GM23338 (cell line): ENCODE data around the gene PTPRR. TPM values are rescaled to one million over a fixed set of nuclear protein-coding genes. Genes with fewer than 3 reads are reported as not detected.

ENCODE experiments used
- ATAC-seq: fragments of 200-7000 bp; cut with Tn5 transposase; 3 replicates; pipeline ENCODE4 v1.9.1; 2020
- DNase-seq: peaks from one replicate; pipeline ENCODE4 v3.0.0-alpha.2; 2015; ENCODE audit warnings: low spot score
- H2AFZ ChIP-seq: fragments of 200-600 bp; sonication (generic); 2 replicates; pipeline ENCODE4 v1.8.0; 2016; ENCODE audit warnings: antibody characterized with exemption, mild to moderate bottlenecking, moderate library complexity
- H3F3A ChIP-seq: fragments of 200-600 bp; sonication (generic); replicated peaks from 2 replicates; pipeline ENCODE4 v1.8.0; 2017; ENCODE audit warnings: antibody characterized with exemption, mixed run types, low read depth
- H3K27ac ChIP-seq: fragments of 200-600 bp; sonication (generic); 2 replicates; pipeline ENCODE4 v1.6.1; 2016; ENCODE audit warnings: low read depth
- H3K27me3 ChIP-seq: fragments of 200-600 bp; sonication (generic); 2 replicates; pipeline ENCODE4 v1.8.0; 2016; ENCODE audit warnings: mild to moderate bottlenecking, mixed run types, moderate library complexity; ENCODE audit not compliant: insufficient read depth
- H3K36me3 ChIP-seq: fragments of 200-600 bp; sonication (generic); 2 replicates; pipeline ENCODE4 v1.8.0; 2016; ENCODE audit warnings: mild to moderate bottlenecking; ENCODE audit not compliant: insufficient read depth
- H3K4me1 ChIP-seq: fragments of 200-600 bp; sonication (generic); 2 replicates; pipeline ENCODE4 v1.8.0; 2016; ENCODE audit warnings: mild to moderate bottlenecking, moderate library complexity; ENCODE audit not compliant: insufficient read depth
- H3K4me2 ChIP-seq: fragments of 200-600 bp; sonication (generic); 2 replicates; pipeline ENCODE4 v1.7.1; 2017; ENCODE audit warnings: mixed run types
- H3K4me3 ChIP-seq: fragments of 200-600 bp; sonication (generic); 2 replicates; pipeline ENCODE4 v1.6.1; 2016; ENCODE audit warnings: mixed run types
- H3K79me2 ChIP-seq: fragments of 200-600 bp; sonication (generic); replicated peaks from 2 replicates; pipeline ENCODE4 v1.8.0; 2017; ENCODE audit warnings: mild to moderate bottlenecking; ENCODE audit not compliant: insufficient read depth
- H3K9me2 ChIP-seq: fragments of 200-600 bp; sonication (generic); 2 replicates; pipeline ENCODE4 v1.8.0; 2017; ENCODE audit not compliant: insufficient read depth
- H4K20me1 ChIP-seq: fragments of 200-600 bp; sonication (generic); replicated peaks from 2 replicates; pipeline ENCODE4 v1.8.0; 2017; ENCODE audit warnings: mild to moderate bottlenecking; ENCODE audit not compliant: insufficient read depth
- H3K27ac Mint-ChIP-seq: 2 replicates; pipeline ENCODE4 v1.8.0; 2020; ENCODE audit warnings: inconsistent platforms, mild to moderate bottlenecking, moderate library complexity, mixed read lengths
- H3K27me3 Mint-ChIP-seq: 3 replicates; pipeline ENCODE4 v1.8.0; 2022; ENCODE audit warnings: low read depth, mild to moderate bottlenecking, moderate library complexity, mixed read lengths, inconsistent platforms; ENCODE audit not compliant: insufficient read depth, poor library complexity
- H3K36me3 Mint-ChIP-seq: 3 replicates; pipeline ENCODE4 v1.8.0; 2021; ENCODE audit warnings: low read depth, mild to moderate bottlenecking, inconsistent platforms, moderate library complexity, mixed read lengths
- H3K4me1 Mint-ChIP-seq: 3 replicates; pipeline ENCODE4 v1.8.0; 2020; ENCODE audit warnings: mild to moderate bottlenecking, inconsistent platforms, mixed read lengths
- H3K4me3 Mint-ChIP-seq: 3 replicates; pipeline ENCODE4 v1.8.0; 2021; ENCODE audit warnings: moderate library complexity, mild to moderate bottlenecking, inconsistent platforms, mixed read lengths
- H3K9me3 Mint-ChIP-seq: 3 replicates; pipeline ENCODE4 v1.8.0; 2020; ENCODE audit warnings: moderate library complexity, mild to moderate bottlenecking, inconsistent platforms, mixed read lengths
- CREB1 ChIP-seq: fragments of 250-450 bp; sonication (Bioruptor Pico); IDR thresholded peaks from 2 replicates; pipeline ENCODE4 v1.5.0; 2020; ENCODE audit warnings: low read depth, mild to moderate bottlenecking, moderate library complexity
- EZH2phosphoT487 ChIP-seq: fragments of 200-600 bp; sonication (generic); IDR thresholded peaks from one replicate; pipeline ENCODE4 v1.8.1; 2018; ENCODE audit warnings: antibody characterized with exemption; ENCODE audit not compliant: unreplicated experiment
- JUNB ChIP-seq: IDR thresholded peaks from one replicate; pipeline ENCODE4 v1.6.1; 2016; ENCODE audit warnings: antibody characterized with exemption; ENCODE audit not compliant: unreplicated experiment
- POLR2AphosphoS5 ChIP-seq: IDR thresholded peaks from 2 replicates; pipeline ENCODE4 v1.6.1; 2016; ENCODE audit warnings: antibody characterized with exemption, low read depth
- STAT1 ChIP-seq: IDR thresholded peaks from one replicate; pipeline ENCODE4 v1.6.1; 2016; ENCODE audit warnings: antibody characterized with exemption; ENCODE audit not compliant: unreplicated experiment
- polyA plus RNA-seq: library from polyadenylated mRNA; unstranded; fragments of >200 nt; fragmentation: Nextera tagmentation; extraction: Ambion mirVana; gene quantifications from 2 replicates; pipeline ENCODE4 v1.2.1, GENCODE V29; 2016
- total RNA-seq: library from RNA; depleted of rRNA; stranded (reverse); fragments of >200 nt; shearing (Covaris generic); gene quantifications from 2 replicates; pipeline ENCODE4 v1.2.3, GENCODE V29; 2014
- TF ChIP-seq, protein P1 (sequence below): IDR thresholded peaks from one replicate; pipeline ENCODE4 v1.6.1; 2018; ENCODE audit warnings: antibody characterized with exemption; ENCODE audit not compliant: unreplicated experiment
- TF ChIP-seq, protein P2 (sequence below): fragments of 250-450 bp; sonication (Bioruptor Pico); IDR thresholded peaks from 2 replicates; pipeline ENCODE4 v1.5.0; 2020; ENCODE audit warnings: mild to moderate bottlenecking, moderate library complexity

PTPRR gene
- total and polyA plus RNA-seq, 2 experiments from 2014 or later = 0.26 to 0.76 TPM

DNA sequence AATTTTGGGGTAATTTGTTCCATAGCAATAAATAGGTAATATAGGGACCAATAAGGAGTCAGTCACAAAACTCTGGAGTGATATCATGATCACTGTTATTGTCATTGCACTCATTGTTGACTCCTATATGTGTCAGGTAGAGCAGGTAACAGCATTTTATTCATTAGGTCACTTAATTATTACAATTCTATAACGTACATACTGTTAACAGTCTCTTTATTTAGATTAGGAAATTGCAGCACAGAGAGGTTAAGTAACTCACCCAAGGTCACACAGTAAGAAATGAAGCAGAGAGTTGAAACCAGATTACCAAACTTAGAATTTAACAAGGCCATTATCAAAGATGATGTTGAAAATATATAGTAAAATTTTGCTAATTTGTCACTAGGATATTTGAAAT is 233.6 kb downstream of the PTPRR start:
- Histone ChIP-seq H4K20me1 (no peaks in the 10 kb centered on the region), H3K27me3 (no peaks in the 10 kb centered on the region), H3K9me2 (peaks cover 3% of the 10 kb centered on the region; the same call in 1 of the 2 replicates), H2AFZ (no peak overlapping the region), H3K4me3 (no peak overlapping the region), H3K4me2 (no peak overlapping the region), H3K36me3 (no peaks in the 10 kb centered on the region), H3F3A (no peaks in the 10 kb centered on the region), H3K27ac (no peak overlapping the region), H3K79me2 (no peaks in the 10 kb centered on the region), H3K4me1 (peaks cover 14% of the 10 kb centered on the region)
- ATAC-seq = no peak
- no peak for DNase-seq
- Mint-ChIP-seq H3K36me3 (no peaks in the 10 kb centered on the region), H3K9me3 (no peaks in the 10 kb centered on the region), H3K27ac (no peak overlapping the region), H3K4me1 (peaks cover 21% of the 10 kb centered on the region), H3K27me3 (peaks cover 2% of the 10 kb centered on the region), H3K4me3 (no peak overlapping the region)
- TF ChIP-seq JUNB (no peak), STAT1 (no peak), CREB1 (CRISPR knock-in tag) (no peak), EZH2phosphoT487 (no peak), POLR2AphosphoS5 (no peak)
- TF ChIP-seq, protein P1, sequence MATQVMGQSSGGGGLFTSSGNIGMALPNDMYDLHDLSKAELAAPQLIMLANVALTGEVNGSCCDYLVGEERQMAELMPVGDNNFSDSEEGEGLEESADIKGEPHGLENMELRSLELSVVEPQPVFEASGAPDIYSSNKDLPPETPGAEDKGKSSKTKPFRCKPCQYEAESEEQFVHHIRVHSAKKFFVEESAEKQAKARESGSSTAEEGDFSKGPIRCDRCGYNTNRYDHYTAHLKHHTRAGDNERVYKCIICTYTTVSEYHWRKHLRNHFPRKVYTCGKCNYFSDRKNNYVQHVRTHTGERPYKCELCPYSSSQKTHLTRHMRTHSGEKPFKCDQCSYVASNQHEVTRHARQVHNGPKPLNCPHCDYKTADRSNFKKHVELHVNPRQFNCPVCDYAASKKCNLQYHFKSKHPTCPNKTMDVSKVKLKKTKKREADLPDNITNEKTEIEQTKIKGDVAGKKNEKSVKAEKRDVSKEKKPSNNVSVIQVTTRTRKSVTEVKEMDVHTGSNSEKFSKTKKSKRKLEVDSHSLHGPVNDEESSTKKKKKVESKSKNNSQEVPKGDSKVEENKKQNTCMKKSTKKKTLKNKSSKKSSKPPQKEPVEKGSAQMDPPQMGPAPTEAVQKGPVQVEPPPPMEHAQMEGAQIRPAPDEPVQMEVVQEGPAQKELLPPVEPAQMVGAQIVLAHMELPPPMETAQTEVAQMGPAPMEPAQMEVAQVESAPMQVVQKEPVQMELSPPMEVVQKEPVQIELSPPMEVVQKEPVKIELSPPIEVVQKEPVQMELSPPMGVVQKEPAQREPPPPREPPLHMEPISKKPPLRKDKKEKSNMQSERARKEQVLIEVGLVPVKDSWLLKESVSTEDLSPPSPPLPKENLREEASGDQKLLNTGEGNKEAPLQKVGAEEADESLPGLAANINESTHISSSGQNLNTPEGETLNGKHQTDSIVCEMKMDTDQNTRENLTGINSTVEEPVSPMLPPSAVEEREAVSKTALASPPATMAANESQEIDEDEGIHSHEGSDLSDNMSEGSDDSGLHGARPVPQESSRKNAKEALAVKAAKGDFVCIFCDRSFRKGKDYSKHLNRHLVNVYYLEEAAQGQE = no peak
- TF ChIP-seq, protein P2, sequence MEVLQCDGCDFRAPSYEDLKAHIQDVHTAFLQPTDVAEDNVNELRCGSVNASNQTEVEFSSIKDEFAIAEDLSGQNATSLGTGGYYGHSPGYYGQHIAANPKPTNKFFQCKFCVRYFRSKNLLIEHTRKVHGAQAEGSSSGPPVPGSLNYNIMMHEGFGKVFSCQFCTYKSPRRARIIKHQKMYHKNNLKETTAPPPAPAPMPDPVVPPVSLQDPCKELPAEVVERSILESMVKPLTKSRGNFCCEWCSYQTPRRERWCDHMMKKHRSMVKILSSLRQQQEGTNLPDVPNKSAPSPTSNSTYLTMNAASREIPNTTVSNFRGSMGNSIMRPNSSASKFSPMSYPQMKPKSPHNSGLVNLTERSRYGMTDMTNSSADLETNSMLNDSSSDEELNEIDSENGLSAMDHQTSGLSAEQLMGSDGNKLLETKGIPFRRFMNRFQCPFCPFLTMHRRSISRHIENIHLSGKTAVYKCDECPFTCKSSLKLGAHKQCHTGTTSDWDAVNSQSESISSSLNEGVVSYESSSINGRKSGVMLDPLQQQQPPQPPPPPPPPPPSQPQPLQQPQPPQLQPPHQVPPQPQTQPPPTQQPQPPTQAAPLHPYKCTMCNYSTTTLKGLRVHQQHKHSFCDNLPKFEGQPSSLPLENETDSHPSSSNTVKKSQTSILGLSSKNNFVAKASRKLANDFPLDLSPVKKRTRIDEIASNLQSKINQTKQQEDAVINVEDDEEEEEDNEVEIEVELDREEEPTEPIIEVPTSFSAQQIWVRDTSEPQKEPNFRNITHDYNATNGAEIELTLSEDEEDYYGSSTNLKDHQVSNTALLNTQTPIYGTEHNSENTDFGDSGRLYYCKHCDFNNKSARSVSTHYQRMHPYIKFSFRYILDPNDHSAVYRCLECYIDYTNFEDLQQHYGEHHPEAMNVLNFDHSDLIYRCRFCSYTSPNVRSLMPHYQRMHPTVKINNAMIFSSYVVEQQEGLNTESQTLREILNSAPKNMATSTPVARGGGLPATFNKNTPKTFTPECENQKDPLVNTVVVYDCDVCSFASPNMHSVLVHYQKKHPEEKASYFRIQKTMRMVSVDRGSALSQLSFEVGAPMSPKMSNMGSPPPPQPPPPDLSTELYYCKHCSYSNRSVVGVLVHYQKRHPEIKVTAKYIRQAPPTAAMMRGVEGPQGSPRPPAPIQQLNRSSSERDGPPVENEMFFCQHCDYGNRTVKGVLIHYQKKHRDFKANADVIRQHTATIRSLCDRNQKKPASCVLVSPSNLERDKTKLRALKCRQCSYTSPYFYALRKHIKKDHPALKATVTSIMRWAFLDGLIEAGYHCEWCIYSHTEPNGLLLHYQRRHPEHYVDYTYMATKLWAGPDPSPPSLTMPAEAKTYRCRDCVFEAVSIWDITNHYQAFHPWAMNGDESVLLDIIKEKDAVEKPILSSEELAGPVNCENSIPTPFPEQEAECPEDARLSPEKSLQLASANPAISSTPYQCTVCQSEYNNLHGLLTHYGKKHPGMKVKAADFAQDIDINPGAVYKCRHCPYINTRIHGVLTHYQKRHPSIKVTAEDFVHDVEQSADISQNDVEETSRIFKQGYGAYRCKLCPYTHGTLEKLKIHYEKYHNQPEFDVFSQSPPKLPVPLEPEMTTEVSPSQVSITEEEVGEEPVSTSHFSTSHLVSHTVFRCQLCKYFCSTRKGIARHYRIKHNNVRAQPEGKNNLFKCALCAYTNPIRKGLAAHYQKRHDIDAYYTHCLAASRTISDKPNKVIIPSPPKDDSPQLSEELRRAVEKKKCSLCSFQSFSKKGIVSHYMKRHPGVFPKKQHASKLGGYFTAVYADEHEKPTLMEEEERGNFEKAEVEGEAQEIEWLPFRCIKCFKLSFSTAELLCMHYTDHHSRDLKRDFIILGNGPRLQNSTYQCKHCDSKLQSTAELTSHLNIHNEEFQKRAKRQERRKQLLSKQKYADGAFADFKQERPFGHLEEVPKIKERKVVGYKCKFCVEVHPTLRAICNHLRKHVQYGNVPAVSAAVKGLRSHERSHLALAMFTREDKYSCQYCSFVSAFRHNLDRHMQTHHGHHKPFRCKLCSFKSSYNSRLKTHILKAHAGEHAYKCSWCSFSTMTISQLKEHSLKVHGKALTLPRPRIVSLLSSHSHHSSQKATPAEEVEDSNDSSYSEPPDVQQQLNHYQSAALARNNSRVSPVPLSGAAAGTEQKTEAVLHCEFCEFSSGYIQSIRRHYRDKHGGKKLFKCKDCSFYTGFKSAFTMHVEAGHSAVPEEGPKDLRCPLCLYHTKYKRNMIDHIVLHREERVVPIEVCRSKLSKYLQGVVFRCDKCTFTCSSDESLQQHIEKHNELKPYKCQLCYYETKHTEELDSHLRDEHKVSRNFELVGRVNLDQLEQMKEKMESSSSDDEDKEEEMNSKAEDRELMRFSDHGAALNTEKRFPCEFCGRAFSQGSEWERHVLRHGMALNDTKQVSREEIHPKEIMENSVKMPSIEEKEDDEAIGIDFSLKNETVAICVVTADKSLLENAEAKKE (CRISPR knock-in tag) = no peak
